NT2/D1 (cell line): ENCODE data around the gene ATP1A1.

Source experiments
- SUZ12 ChIP-seq: IDR thresholded peaks from 2 replicates; pipeline ENCODE4 v1.6.1; 2011; ENCODE audit not compliant: insufficient read length, insufficient read depth; ENCODE audit errors: extremely low read depth
- YY1 ChIP-seq: IDR thresholded peaks from 2 replicates; pipeline ENCODE4 v1.6.1; 2011; ENCODE audit not compliant: insufficient read length, insufficient read depth
- ZNF274 ChIP-seq: IDR thresholded peaks from 2 replicates; pipeline ENCODE4 v1.6.1; 2011; ENCODE audit warnings: mild to moderate bottlenecking, low read depth, low read length

- no peak for TF ChIP-seq SUZ12
- TF ChIP-seq YY1: no peak
- TF ChIP-seq ZNF274: no peak
Observed at GRCh38 chr1:116345843-116346242, 27.2 kb upstream of the ATP1A1 start.
